D721Med (cell line): Measurements from ENCODE around the gene SMIM7.
"Not testable (repeated sequence)": the region's sequence is repeated elsewhere in the genome, so short reads cannot be mapped to it uniquely, and the experiment has no call there.

ENCODE experiments used
- DNase-seq: peaks from one replicate; pipeline ENCODE4 v3.0.0; 2011; ENCODE audit warnings: low spot score; ENCODE audit not compliant: insufficient read length
- FAIRE-seq: peaks from 2 replicates; lab custom pipeline; 2011; peaks lifted over from hg19 to GRCh38; lab: Jason Lieb, UNC
- TF ChIP-seq, protein P1 (sequence below): IDR thresholded peaks from 2 replicates; pipeline ENCODE4 v1.5.1; 2012; ENCODE audit warnings: mild to moderate bottlenecking, control low read depth; ENCODE audit not compliant: insufficient read depth; ENCODE audit errors: missing control alignments

Gene SMIM7

DNA sequence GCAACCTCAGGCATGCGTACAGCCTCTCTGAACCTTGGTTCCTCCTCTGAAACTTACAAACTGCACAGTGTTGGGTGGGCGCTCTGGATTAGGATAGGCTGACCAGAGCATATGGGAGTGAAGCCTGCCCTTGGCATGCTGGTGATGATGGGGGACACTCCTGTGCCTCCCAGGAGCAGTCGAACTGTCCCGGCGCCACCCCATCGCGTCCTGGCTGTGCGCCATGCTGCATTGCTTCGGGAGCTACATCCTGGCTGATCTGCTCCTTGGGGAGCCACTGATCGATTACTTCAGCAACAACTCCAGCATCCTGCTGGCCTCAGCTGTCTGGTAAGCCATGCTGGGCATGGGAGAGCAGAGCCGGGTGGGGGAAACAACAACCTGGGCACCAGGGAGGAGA is 19.9 kb upstream of the SMIM7 start:
- DNase-seq, result no peak
- FAIRE-seq, result no peak

DNA sequence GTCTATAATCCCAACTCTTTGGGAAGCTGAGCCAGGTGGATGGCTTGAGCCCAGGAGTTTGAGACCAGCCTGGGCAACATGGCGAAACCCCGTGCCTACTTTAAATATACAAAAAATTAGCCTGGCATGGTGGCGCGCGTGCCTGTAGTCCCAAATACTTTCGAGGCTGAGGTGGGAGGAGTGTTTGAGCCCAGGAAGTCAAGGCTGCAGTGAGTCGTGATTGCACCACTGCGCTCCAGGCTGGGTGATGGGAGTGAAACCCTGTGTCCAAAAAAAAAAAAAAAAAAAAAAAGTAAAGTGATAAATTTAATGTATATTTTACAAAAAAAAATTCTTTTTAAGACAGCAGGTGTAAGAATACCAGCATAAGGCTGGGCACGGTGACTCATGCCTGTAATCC is 18.6 kb upstream of the SMIM7 start:
- no peak for DNase-seq
- FAIRE-seq, result no peak
- TF ChIP-seq, protein P1, sequence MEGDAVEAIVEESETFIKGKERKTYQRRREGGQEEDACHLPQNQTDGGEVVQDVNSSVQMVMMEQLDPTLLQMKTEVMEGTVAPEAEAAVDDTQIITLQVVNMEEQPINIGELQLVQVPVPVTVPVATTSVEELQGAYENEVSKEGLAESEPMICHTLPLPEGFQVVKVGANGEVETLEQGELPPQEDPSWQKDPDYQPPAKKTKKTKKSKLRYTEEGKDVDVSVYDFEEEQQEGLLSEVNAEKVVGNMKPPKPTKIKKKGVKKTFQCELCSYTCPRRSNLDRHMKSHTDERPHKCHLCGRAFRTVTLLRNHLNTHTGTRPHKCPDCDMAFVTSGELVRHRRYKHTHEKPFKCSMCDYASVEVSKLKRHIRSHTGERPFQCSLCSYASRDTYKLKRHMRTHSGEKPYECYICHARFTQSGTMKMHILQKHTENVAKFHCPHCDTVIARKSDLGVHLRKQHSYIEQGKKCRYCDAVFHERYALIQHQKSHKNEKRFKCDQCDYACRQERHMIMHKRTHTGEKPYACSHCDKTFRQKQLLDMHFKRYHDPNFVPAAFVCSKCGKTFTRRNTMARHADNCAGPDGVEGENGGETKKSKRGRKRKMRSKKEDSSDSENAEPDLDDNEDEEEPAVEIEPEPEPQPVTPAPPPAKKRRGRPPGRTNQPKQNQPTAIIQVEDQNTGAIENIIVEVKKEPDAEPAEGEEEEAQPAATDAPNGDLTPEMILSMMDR, result no peak

More for the DNA sequence above, 19.9 kb upstream of the SMIM7 start:
- TF ChIP-seq, protein P1, result no peak

GRCh38 chr19:16677055-16677454 is 17.1 kb upstream of the SMIM7 start:
- TF ChIP-seq, protein P1, result no peak
- FAIRE-seq (no peak), DNase-seq (no peak)

DNA sequence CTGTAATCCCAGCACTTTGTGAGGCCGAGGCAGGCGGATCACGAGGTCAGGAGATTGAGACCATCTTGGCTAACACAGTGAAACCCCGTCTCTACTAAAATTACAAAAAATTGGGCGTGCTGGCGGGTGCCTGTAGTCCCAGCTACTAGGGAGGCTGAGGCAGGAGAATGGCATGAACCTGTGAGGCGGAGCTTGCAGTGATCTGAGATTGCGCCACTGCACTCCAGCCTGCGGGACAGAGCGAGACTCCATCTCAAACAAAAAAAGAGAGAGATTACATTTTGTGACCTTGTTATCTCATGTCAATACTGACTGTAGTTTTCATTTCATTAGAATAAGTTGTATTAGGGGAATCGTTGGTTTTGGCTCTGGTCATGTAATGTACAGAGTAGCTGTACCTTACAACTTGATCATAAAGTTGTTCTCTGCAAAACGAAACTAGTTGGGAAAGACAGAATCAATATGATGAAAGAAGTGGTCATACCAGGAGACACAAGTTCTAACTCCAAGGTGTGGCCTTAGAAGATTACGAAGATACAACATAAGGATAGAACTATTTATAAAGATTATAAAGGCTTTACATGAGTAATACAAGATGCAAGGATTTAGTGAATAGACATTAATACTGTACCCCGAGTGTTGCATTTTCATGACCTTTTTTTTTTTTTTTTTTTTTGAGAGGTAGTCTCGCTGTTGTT is 16.3 kb upstream of the SMIM7 start:
- FAIRE-seq, result no peak
- no peak for DNase-seq
- TF ChIP-seq, protein P1, result no peak

GRCh38 chr19:16673839-16674238 is 13.9 kb upstream of the SMIM7 start:
- not testable (repeated sequence) for FAIRE-seq, DNase-seq

DNA sequence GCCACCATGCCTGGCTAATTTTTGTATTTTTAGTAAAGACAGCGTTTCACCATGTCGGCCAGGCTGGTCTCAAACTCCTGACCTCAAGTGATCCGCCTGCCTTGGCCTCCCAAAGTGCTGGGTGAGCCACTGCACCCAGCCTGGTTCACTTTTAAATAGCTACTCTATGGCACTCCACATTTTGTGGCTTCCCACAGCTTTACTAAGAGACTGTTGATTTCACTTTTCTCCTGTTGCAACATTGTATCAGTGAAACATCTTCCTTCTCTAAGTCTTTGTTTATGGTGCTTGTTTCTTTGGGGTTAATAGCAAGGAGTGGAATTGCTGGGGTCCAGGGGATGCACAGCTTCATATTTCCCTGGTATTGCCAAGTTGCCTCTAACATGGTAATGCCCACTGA is 13.3 kb upstream of the SMIM7 start:
- TF ChIP-seq, protein P1, result no peak
- DNase-seq (no peak), FAIRE-seq (no peak)

DNA sequence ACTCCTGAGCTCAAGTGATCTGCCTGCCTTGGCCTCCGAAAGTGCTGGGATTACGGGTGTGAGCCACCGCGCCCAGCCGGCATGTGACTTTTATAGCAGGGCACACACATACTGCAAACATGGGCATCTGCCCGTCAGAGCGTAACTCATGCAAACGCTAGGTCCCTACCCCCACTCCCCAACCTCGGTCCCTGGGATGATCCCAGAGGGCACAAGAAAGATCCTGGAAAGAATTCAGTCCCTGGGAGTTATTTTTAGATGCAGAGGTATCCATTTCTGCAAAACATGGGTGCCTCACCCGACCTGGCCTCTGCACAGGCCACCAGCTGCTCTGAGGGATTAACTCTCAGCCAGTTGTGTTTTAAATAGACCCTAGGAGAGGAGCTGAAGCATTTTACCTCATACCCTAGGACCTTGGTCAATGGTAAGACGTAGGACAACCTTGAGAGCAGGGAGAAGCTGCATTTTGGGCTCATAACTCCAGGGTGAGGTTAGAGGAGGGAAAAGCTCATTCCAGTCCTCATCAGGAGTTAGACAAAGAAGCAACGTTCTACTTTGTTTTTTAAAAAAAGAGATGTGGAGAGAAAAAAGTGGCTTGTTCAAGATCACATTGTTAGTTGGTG is 11.8 kb upstream of the SMIM7 start:
- TF ChIP-seq, protein P1, result no peak
- FAIRE-seq (no peak), DNase-seq (no peak)

DNA sequence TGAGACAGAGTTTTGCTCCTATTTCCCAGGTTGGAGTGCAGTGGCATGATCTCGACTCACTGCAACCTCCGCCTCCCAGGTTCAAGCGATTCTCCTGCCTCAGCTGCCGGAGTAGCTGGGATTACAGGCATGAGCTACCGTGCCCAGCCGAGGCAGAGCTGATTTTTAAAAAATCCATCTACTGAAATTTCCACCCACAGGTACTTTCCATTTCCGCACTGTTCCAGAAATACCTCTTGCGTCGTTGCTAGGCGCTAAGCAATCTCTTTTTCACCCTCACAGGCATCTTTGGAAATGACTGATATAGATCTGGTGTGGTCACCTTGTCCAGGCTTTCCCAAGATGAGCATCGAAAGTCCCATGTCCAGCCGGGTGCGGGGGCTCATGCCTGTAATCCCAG is 10.3 kb upstream of the SMIM7 start:
- no peak for DNase-seq
- FAIRE-seq, result no peak
- TF ChIP-seq, protein P1, result no peak

GRCh38 chr19:16668702-16669101 is 8.8 kb upstream of the SMIM7 start:
- DNase-seq, FAIRE-seq: not testable (repeated sequence)
